RWPE2 (cell line): ENCODE results near the gene SIL1.

Experiments used
- ATAC-seq: fragments of 200-7000 bp; cut with Tn5 transposase; 3 replicates; pipeline ENCODE4 v1.9.1; 2021; ENCODE audit warnings: low read depth
- DNase-seq: peaks from one replicate; pipeline ENCODE4 v3.0.0-alpha.2; 2020; ENCODE audit warnings: low spot score
- H3K27ac ChIP-seq: fragments of 450-650 bp; 2 replicates; pipeline ENCODE4 v1.5.1; 2017; ENCODE audit warnings: mild to moderate bottlenecking; ENCODE audit not compliant: poor library complexity, severe bottlenecking
- H3K27me3 ChIP-seq: fragments of 250-450 bp; sonication (Bioruptor Pico); 2 replicates; pipeline ENCODE4 v1.5.1; 2021; ENCODE audit warnings: mild to moderate bottlenecking, moderate library complexity; ENCODE audit not compliant: insufficient read depth, poor library complexity, severe bottlenecking
- H3K36me3 ChIP-seq: fragments of 250-450 bp; sonication (Bioruptor Pico); 2 replicates; pipeline ENCODE4 v1.5.1; 2020; ENCODE audit warnings: low read depth, mild to moderate bottlenecking, moderate library complexity
- H3K4me1 ChIP-seq: fragments of 250-450 bp; sonication (Bioruptor Pico); 2 replicates; pipeline ENCODE4 v1.5.1; 2021; ENCODE audit warnings: mild to moderate bottlenecking, moderate library complexity; ENCODE audit not compliant: insufficient read depth, poor library complexity, severe bottlenecking
- H3K4me3 ChIP-seq: fragments of 250-450 bp; sonication (Bioruptor Pico); 2 replicates; pipeline ENCODE4 v1.5.1; 2021; ENCODE audit warnings: mild to moderate bottlenecking, moderate library complexity; ENCODE audit not compliant: severe bottlenecking
- H3K9me3 ChIP-seq: fragments of 250-450 bp; sonication (Bioruptor Pico); 2 replicates; pipeline ENCODE4 v1.5.1; 2021; ENCODE audit warnings: mild to moderate bottlenecking, moderate library complexity; ENCODE audit not compliant: severe bottlenecking
- TF ChIP-seq, protein P1 (sequence below): fragments of 450-650 bp; IDR thresholded peaks from one replicate; pipeline ENCODE4 v1.5.1; 2017; ENCODE audit warnings: mild to moderate bottlenecking, moderate library complexity; ENCODE audit not compliant: poor library complexity, severe bottlenecking

Gene SIL1

DNA sequence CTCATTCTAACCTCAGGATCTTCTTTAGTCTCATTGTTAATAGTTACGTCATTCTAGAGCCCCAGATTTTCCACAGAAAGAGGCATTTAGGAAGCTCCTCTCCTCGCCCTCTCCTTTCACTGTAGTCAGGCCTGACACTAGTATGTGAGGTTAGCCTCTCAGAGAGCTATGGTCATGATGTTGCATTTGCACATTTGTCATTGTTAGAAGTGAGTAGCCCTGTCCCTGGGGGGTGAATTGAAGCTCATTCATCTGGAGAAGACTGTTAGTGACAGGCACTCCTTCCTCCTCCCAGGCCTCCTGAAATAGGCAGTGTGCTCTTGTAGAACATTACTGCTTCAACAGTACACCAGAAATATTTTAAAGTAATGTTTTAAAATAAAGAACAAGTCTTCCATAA, 296.5 kb downstream of the SIL1 start:
- no peaks in the 10 kb centered on the region for H3K27me3 ChIP-seq
- peaks cover 51% of the 10 kb centered on the region for H3K4me1 ChIP-seq
- no peak for DNase-seq
- no peaks in the 10 kb centered on the region for H3K9me3 ChIP-seq
- peaks cover 59% of the 10 kb centered on the region for H3K36me3 ChIP-seq
- peak overlapping the region; percentile 76 for H3K27ac ChIP-seq
- H3K4me3 ChIP-seq, result no peak overlapping the region
- ATAC-seq, result no peak
- TF ChIP-seq, protein P1, sequence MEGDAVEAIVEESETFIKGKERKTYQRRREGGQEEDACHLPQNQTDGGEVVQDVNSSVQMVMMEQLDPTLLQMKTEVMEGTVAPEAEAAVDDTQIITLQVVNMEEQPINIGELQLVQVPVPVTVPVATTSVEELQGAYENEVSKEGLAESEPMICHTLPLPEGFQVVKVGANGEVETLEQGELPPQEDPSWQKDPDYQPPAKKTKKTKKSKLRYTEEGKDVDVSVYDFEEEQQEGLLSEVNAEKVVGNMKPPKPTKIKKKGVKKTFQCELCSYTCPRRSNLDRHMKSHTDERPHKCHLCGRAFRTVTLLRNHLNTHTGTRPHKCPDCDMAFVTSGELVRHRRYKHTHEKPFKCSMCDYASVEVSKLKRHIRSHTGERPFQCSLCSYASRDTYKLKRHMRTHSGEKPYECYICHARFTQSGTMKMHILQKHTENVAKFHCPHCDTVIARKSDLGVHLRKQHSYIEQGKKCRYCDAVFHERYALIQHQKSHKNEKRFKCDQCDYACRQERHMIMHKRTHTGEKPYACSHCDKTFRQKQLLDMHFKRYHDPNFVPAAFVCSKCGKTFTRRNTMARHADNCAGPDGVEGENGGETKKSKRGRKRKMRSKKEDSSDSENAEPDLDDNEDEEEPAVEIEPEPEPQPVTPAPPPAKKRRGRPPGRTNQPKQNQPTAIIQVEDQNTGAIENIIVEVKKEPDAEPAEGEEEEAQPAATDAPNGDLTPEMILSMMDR, result no peak

DNA sequence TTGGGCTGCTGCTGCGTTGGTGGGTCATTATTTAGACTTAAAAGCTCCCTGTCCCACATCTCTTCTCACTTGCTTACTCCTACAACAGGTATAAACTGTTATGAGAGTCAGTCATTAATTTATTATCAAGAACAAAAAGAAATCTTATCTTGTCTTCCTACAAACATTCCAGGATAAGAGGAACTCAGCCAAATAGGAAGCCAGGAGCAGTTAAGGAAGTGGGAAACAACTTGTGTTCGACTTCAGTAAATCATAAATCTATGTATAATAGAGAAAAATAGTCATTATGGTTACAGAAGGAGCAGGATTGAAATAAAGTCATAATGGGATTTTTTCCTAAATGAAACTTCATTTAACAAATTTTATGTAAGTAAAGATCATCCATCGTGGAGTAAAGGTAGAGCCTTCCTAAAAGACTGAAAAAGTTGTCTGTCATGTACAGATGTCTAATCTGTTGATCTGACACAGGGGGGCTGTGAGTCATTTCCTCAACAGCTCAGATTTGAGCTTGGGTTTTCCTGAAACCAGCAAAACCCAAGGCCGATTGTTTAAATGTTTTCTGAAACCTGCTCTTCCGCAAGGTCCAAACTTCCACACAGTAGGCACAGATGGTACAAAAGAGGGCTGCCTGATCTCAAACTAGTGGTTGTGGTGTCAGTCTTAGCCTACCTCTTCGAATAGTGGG, 297.7 kb downstream of the SIL1 start:
- peaks cover 47% of the 10 kb centered on the region for H3K4me1 ChIP-seq
- H3K9me3 ChIP-seq, result no peaks in the 10 kb centered on the region
- H3K27ac ChIP-seq, result peak overlapping the region; percentile 76
- DNase-seq, result no peak
- TF ChIP-seq, protein P1, result no peak
- H3K4me3 ChIP-seq, result no peak overlapping the region
- no peaks in the 10 kb centered on the region for H3K27me3 ChIP-seq
- H3K36me3 ChIP-seq, result peaks cover 57% of the 10 kb centered on the region
- peak; percentile 78 for ATAC-seq

DNA sequence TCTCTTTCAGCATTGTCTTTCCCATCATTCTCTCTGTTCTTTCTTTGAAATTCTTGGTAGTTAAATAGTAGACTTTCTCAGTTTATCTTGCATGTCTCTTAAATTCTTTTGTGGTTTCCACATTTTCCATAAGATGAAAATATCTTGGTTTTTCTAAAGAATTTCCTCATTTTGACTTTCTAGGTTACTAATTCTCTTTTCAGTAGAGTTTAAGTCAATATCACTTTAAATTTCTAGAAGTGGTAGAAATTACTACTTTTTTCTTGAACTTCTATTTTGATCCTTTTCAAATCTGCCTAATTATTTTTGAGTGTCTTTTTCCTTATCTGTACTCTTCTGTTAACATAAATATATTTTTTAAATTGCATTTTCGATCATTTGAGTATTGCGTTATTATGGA, 299.4 kb downstream of the SIL1 start:
- Histone ChIP-seq H3K9me3 (no peaks in the 10 kb centered on the region), H3K27ac (no peak overlapping the region), H3K4me1 (peaks cover 42% of the 10 kb centered on the region), H3K36me3 (peaks cover 51% of the 10 kb centered on the region), H3K27me3 (no peaks in the 10 kb centered on the region), H3K4me3 (no peak overlapping the region)
- TF ChIP-seq, protein P1, result no peak
- ATAC-seq, result no peak
- DNase-seq, result no peak

DNA sequence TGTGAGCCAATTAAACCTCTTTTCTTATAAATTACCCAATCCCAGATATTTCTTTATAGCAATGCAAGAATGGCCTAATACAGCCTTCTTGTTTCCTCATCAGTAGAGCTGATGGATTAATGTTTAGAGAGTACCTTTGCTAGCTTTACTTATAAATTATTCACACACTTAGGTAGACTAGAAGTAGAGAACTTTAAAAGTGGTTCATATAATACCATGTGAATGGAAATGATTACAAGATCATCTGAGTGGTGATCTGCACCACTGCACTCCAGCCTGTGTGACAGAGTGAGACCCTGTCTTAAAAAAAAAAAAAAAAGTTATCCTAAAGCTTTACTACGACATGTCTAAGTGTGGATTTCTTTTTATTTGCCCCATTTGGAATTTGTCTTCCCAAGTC, 299.9 kb downstream of the SIL1 start:
- peaks cover 50% of the 10 kb centered on the region for H3K36me3 ChIP-seq
- TF ChIP-seq, protein P1, result no peak
- H3K27ac ChIP-seq, result no peak overlapping the region
- H3K4me1 ChIP-seq, result peaks cover 37% of the 10 kb centered on the region
- H3K4me3 ChIP-seq, result no peak overlapping the region
- no peaks in the 10 kb centered on the region for H3K27me3 ChIP-seq
- ATAC-seq (no peak), DNase-seq (no peak)
- no peaks in the 10 kb centered on the region for H3K9me3 ChIP-seq
